ENCODE measurements around the gene KLC1. TPM values are rescaled to one million over a fixed set of nuclear protein-coding genes. Genes with fewer than 3 reads are reported as not detected.

KLC1 gene
- total and polyA plus RNA-seq, 2 of the 8 experiments (the other 6 are each of a cell fraction or from before 2014, with no cell fraction given) = 84.6 to 134 TPM

GRCh38 chr14:103735815-103736545, 107.0 kb downstream of the KLC1 start (continued):
- TF ChIP-seq CHD7 (IDR thresholded peaks at IDR 0.05; ENCODE audit: insufficient replicate concordance, low read length) (no peak), TCF12 (IDR thresholded peaks at IDR 0.05; ENCODE audit: low read depth, low read length) (no peak), SAP30 (IDR thresholded peaks at IDR 0.05; ENCODE audit: insufficient read depth, insufficient replicate concordance, low read length) (no peak), EP300 (IDR thresholded peaks at IDR 0.05; ENCODE audit: borderline replicate concordance in 1 of 2, low read depth in 2 of 2, low read length in 2 of 2) (no peak), GABPA (IDR thresholded peaks at IDR 0.05; ENCODE audit: borderline replicate concordance, insufficient read depth, low read length) (no peak), RAD21 (IDR thresholded peaks at IDR 0.05 in 1 of 2, conservative IDR thresholded peaks at IDR 0.05 in 1 of 2; ENCODE audit: low read depth in 2 of 2, low read length in 2 of 2) (no peak), ASH2L (IDR thresholded peaks at IDR 0.05; ENCODE audit: low read length) (no peak)
- TF ChIP-seq, protein P1, sequence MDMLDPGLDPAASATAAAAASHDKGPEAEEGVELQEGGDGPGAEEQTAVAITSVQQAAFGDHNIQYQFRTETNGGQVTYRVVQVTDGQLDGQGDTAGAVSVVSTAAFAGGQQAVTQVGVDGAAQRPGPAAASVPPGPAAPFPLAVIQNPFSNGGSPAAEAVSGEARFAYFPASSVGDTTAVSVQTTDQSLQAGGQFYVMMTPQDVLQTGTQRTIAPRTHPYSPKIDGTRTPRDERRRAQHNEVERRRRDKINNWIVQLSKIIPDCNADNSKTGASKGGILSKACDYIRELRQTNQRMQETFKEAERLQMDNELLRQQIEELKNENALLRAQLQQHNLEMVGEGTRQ (IDR thresholded peaks at IDR 0.05; ENCODE audit: low read length) = no peak
